HL-60 (cell line): ENCODE results near the gene ARFGEF3.

ENCODE experiments used
- CTCF ChIP-seq: IDR thresholded peaks from one replicate; pipeline ENCODE4 v1.5.1; 2011; ENCODE audit warnings: low read length, control low read depth, inconsistent platforms; ENCODE audit not compliant: insufficient read depth
- POLR2AphosphoS5 ChIP-seq: IDR thresholded peaks from 2 replicates; pipeline ENCODE4 v1.6.1; 2012; ENCODE audit warnings: low read depth
- SPI1 ChIP-seq: IDR thresholded peaks from 2 replicates; pipeline ENCODE4 v1.6.1; 2012; ENCODE audit warnings: low read depth, mild to moderate bottlenecking, borderline replicate concordance

GRCh38 chr6:138386897-138387296, 225.2 kb downstream of the ARFGEF3 start:
- TF ChIP-seq CTCF (no peak), POLR2AphosphoS5 (no peak), SPI1 (no peak)
